ENCODE measurements around the gene RPUSD4. TPM values are rescaled to one million over a fixed set of nuclear protein-coding genes. Genes with fewer than 3 reads are reported as not detected.

The RPUSD4 gene
- total RNA-seq, 4 donors from 2014 or later = 13.2 to 18.8 (median 14.0) TPM

- WGBS, 2 donors (ENCODE audit: low coverage in 1 of 2) = 67% methylated on average over 3 of the region's 8 CpGs; no CpG with 5 or more reads in 1 of the 2 donors
- H3K27ac ChIP-seq = no peak overlapping the region
- H3K27me3 ChIP-seq = no peaks in the 10 kb centered on the region
- ATAC-seq = no peak
- H3K36me3 ChIP-seq = no peaks in the 10 kb centered on the region
- TF ChIP-seq POLR2A (IDR thresholded peaks at IDR 0.05) (no peak), EP300 (IDR thresholded peaks at IDR 0.05) (no peak), CTCF (IDR thresholded peaks at IDR 0.05) (no peak), POLR2AphosphoS5 (IDR thresholded peaks at IDR 0.05) (no peak)
- H3K9me3 ChIP-seq = no peaks in the 10 kb centered on the region
- H3K4me1 ChIP-seq = peaks cover 0 to 15% (median 7%) of the 10 kb centered on the region in 3 donors
- H3K4me3 ChIP-seq = no peak overlapping the region
These were observed 53.2 kb downstream of the RPUSD4 start for GRCh38 chr11:126158054-126158791.

GRCh38 chr11:126157326-126158030 lies 54.0 kb downstream of the RPUSD4 start:
- H3K36me3 ChIP-seq = no peaks in the 10 kb centered on the region
- H3K4me3 ChIP-seq = no peak overlapping the region
- no peak overlapping the region for H3K27ac ChIP-seq
- no peaks in the 10 kb centered on the region for H3K27me3 ChIP-seq
- TF ChIP-seq POLR2AphosphoS5 (IDR thresholded peaks at IDR 0.05) (no peak), POLR2A (IDR thresholded peaks at IDR 0.05) (no peak), CTCF (IDR thresholded peaks at IDR 0.05) (no peak), EP300 (IDR thresholded peaks at IDR 0.05) (no peak)
- 80 to 85% methylated on average over 2 to 3 of the region's 7 CpGs for WGBS, 2 donors (ENCODE audit: low coverage in 1 of 2)
- no peaks in the 10 kb centered on the region for H3K9me3 ChIP-seq
- peaks cover 0 to 8% (median 2%) of the 10 kb centered on the region in 3 donors for H3K4me1 ChIP-seq
- ATAC-seq = no peak

GRCh38 chr11:126156814-126157213 lies 54.6 kb downstream of the RPUSD4 start:
- Histone ChIP-seq H3K27ac (no peak overlapping the region), H3K27me3 (no peaks in the 10 kb centered on the region), H3K4me1 (peaks cover 0 to 4% (median 0%) of the 10 kb centered on the region in 3 donors), H3K9me3 (peaks cover 0 to 4% (median 0%) of the 10 kb centered on the region in 3 donors), H3K36me3 (no peaks in the 10 kb centered on the region), H3K4me3 (no peak overlapping the region)
- 93 to 94% methylated on average over 7 to 8 of the region's 8 CpGs for WGBS, 2 donors (ENCODE audit: low coverage in 1 of 2)
- no peak for ATAC-seq
- no peak for TF ChIP-seq POLR2AphosphoS5 (IDR thresholded peaks at IDR 0.05)

- Histone ChIP-seq H3K4me1 (peaks cover 0 to 4% (median 0%) of the 10 kb centered on the region in 3 donors), H3K36me3 (no peaks in the 10 kb centered on the region), H3K4me3 (no peak overlapping the region), H3K9me3 (peaks cover 0 to 6% (median 0%) of the 10 kb centered on the region in 3 donors), H3K27me3 (no peaks in the 10 kb centered on the region), H3K27ac (no peak overlapping the region)
- TF ChIP-seq POLR2AphosphoS5 (IDR thresholded peaks at IDR 0.05) (no peak), POLR2A (IDR thresholded peaks at IDR 0.05) (no peak), CTCF (IDR thresholded peaks at IDR 0.05) (no peak), EP300 (IDR thresholded peaks at IDR 0.05) (no peak)
- 82 to 94% methylated on average over 12 to 14 of the region's 28 CpGs for WGBS, 2 donors (ENCODE audit: low coverage in 1 of 2)
- ATAC-seq = no peak
These were observed 55.9 kb downstream of the RPUSD4 start for GRCh38 chr11:126155402-126156187.

GRCh38 chr11:126154691-126155090 lies 56.8 kb downstream of the RPUSD4 start:
- Histone ChIP-seq H3K4me3 (no peak overlapping the region), H3K27me3 (no peaks in the 10 kb centered on the region), H3K36me3 (no peaks in the 10 kb centered on the region), H3K4me1 (peaks cover 0 to 4% (median 0%) of the 10 kb centered on the region in 3 donors), H3K27ac (no peak overlapping the region), H3K9me3 (peaks cover 0 to 6% (median 0%) of the 10 kb centered on the region in 3 donors)
- WGBS, 2 donors (ENCODE audit: low coverage in 1 of 2) = 87% methylated on average over 7 of the region's 7 CpGs; no CpG with 5 or more reads in 1 of the 2 donors
- no peak for ATAC-seq
- no peak for TF ChIP-seq EP300 (IDR thresholded peaks at IDR 0.05)
- no peak for TF ChIP-seq POLR2A (IDR thresholded peaks at IDR 0.05)
